BLaER1 treated with 17β-estradiol and CSF1 and Interleukin-3, amounts not matched to agents 10 nM and 100 nM (cell line): ENCODE measurements around the gene ITPR1.

ENCODE experiments used
- H3K27ac ChIP-seq, 11 experiments: shearing (Covaris generic); formaldehyde crosslinking; 2 replicates each; pipeline ENCODE4 v1.8.1; 2022
- H3K27me3 ChIP-seq, 11 experiments: shearing (Covaris generic); formaldehyde crosslinking; 2 replicates each; pipeline ENCODE4 v1.8.1; 2022
- H3K36me3 ChIP-seq, 11 experiments: shearing (Covaris generic); formaldehyde crosslinking; 2 replicates each; pipeline ENCODE4 v1.8.1; 2022
- H3K4me1 ChIP-seq, 10 experiments: shearing (Covaris generic); formaldehyde crosslinking; 2 replicates each; pipeline ENCODE4 v1.8.1; 2022
- H3K4me2 ChIP-seq, 11 experiments: shearing (Covaris generic); formaldehyde crosslinking; 2 replicates each; pipeline ENCODE4 v1.8.1; 2022
- H3K4me3 ChIP-seq, 10 experiments: shearing (Covaris generic); formaldehyde crosslinking; 2 replicates each; pipeline ENCODE4 v1.8.1; 2022
- H3K9ac ChIP-seq, 11 experiments: shearing (Covaris generic); formaldehyde crosslinking; 2 replicates each; pipeline ENCODE4 v1.8.1; 2022
- H3K9me3 ChIP-seq, 11 experiments: shearing (Covaris generic); formaldehyde crosslinking; replicated peaks in 1 of 11; 2 replicates each; pipeline ENCODE4 v1.8.1; 2022
- H4K20me1 ChIP-seq, 11 experiments: shearing (Covaris generic); formaldehyde crosslinking; 2 replicates each; pipeline ENCODE4 v1.8.1; 2022
- Cebpa-rat ChIP-seq, 11 experiments: shearing (Covaris generic); IDR thresholded peaks; 2 replicates each; pipeline ENCODE4 v1.8.1; 2022

ITPR1 gene

GRCh38 chr3:4831580-4831950 is 338.4 kb downstream of the ITPR1 start:
- H3K27ac ChIP-seq, result peak overlapping the region in 10 of 11 experiments; percentile 36 to 87 (median 69); a peak in 19 of 22 replicates
- no peaks in the 10 kb centered on the region for H3K9me3 ChIP-seq
- H3K9ac ChIP-seq, result peak overlapping the region; percentile 6 to 72 (median 46); a peak in 18 of 22 replicates
- peaks cover 63 to 88% (median 74%) of the 10 kb centered on the region in 10 experiments for H3K4me1 ChIP-seq
- peak overlapping the region; percentile 77 to 95 (median 84) for H3K4me2 ChIP-seq
- peaks cover 0 to 54% (median 7%) of the 10 kb centered on the region in 11 experiments; a peak in 13 of 22 replicates for H4K20me1 ChIP-seq
- H3K36me3 ChIP-seq, result peaks cover 0 to 6% (median 0%) of the 10 kb centered on the region in 11 experiments; a peak in 6 of 22 replicates
- H3K27me3 ChIP-seq, result peaks cover 17 to 54% (median 41%) of the 10 kb centered on the region in 11 experiments; a peak in 20 of 22 replicates
- H3K4me3 ChIP-seq, result peak overlapping the region in 3 of 10 experiments; percentile 8 to 35 (median 32); a peak in 5 of 20 replicates
- TF ChIP-seq Cebpa-rat (IDR thresholded peaks at IDR 0.05), result no peak

GRCh38 chr3:4833471-4833870 is 340.3 kb downstream of the ITPR1 start:
- Histone ChIP-seq H3K9ac (no peak overlapping the region), H3K36me3 (peaks cover 0 to 25% (median 18%) of the 10 kb centered on the region in 11 experiments; a peak in 16 of 22 replicates), H3K27me3 (peaks cover 12 to 37% (median 24%) of the 10 kb centered on the region in 11 experiments; a peak in 18 of 22 replicates), H3K4me2 (peak overlapping the region; percentile 29 to 77 (median 57); a peak in 20 of 22 replicates), H3K4me1 (peaks cover 51 to 69% (median 58%) of the 10 kb centered on the region in 10 experiments), H3K27ac (no peak overlapping the region), H3K4me3 (no peak overlapping the region), H3K9me3 (no peaks in the 10 kb centered on the region), H4K20me1 (peaks cover 0 to 38% (median 0%) of the 10 kb centered on the region in 11 experiments; a peak in 9 of 22 replicates)
- no peak for TF ChIP-seq Cebpa-rat (IDR thresholded peaks at IDR 0.05)

GRCh38 chr3:4834403-4834866 is 341.3 kb downstream of the ITPR1 start:
- TF ChIP-seq Cebpa-rat (IDR thresholded peaks at IDR 0.05), result no peak
- peaks cover 0 to 33% (median 0%) of the 10 kb centered on the region in 11 experiments; a peak in 8 of 22 replicates for H4K20me1 ChIP-seq

GRCh38 chr3:4835616-4836043 is 342.5 kb downstream of the ITPR1 start:
- Histone ChIP-seq H3K9ac (no peak overlapping the region), H3K4me3 (no peak overlapping the region)

More at GRCh38 chr3:4834403-4834866, 341.3 kb downstream of the ITPR1 start:
- peaks cover 5 to 29% (median 16%) of the 10 kb centered on the region in 11 experiments; a peak in 17 of 22 replicates for H3K27me3 ChIP-seq
- H3K27ac ChIP-seq, result no peak overlapping the region
- no peaks in the 10 kb centered on the region for H3K9me3 ChIP-seq
- H3K4me3 ChIP-seq, result no peak overlapping the region
- H3K9ac ChIP-seq, result no peak overlapping the region
- H3K36me3 ChIP-seq, result peaks cover 0 to 33% (median 18%) of the 10 kb centered on the region in 11 experiments; a peak in 16 of 22 replicates
- peak overlapping the region; percentile 29 to 77 (median 57) for H3K4me2 ChIP-seq
- H3K4me1 ChIP-seq, result peaks cover 48 to 66% (median 56%) of the 10 kb centered on the region in 10 experiments

GRCh38 chr3:4836516-4836915 is 343.4 kb downstream of the ITPR1 start:
- TF ChIP-seq Cebpa-rat (IDR thresholded peaks at IDR 0.05), result no peak
- Histone ChIP-seq H3K4me2 (no peak overlapping the region; a peak in 1 of 22 replicates), H3K4me1 (peaks cover 34 to 53% (median 42%) of the 10 kb centered on the region in 10 experiments), H3K36me3 (peaks cover 0 to 33% (median 18%) of the 10 kb centered on the region in 11 experiments; a peak in 16 of 22 replicates), H3K9me3 (no peaks in the 10 kb centered on the region), H4K20me1 (peaks cover 0 to 28% (median 0%) of the 10 kb centered on the region in 11 experiments; a peak in 8 of 22 replicates), H3K27me3 (peaks cover 4 to 26% (median 13%) of the 10 kb centered on the region in 11 experiments; a peak in 15 of 22 replicates), H3K9ac (no peak overlapping the region), H3K27ac (no peak overlapping the region), H3K4me3 (no peak overlapping the region)

More at GRCh38 chr3:4835616-4836043, 342.5 kb downstream of the ITPR1 start:
- peaks cover 0 to 33% (median 18%) of the 10 kb centered on the region in 11 experiments; a peak in 16 of 22 replicates for H3K36me3 ChIP-seq
- no peaks in the 10 kb centered on the region for H3K9me3 ChIP-seq
- peaks cover 0 to 33% (median 0%) of the 10 kb centered on the region in 11 experiments; a peak in 8 of 22 replicates for H4K20me1 ChIP-seq
- H3K4me1 ChIP-seq, result peaks cover 41 to 62% (median 50%) of the 10 kb centered on the region in 10 experiments
- peaks cover 4 to 25% (median 13%) of the 10 kb centered on the region in 11 experiments; a peak in 15 of 22 replicates for H3K27me3 ChIP-seq
- H3K27ac ChIP-seq, result no peak overlapping the region
- TF ChIP-seq Cebpa-rat (IDR thresholded peaks at IDR 0.05), result no peak
- H3K4me2 ChIP-seq, result peak overlapping the region; percentile 38 to 61 (median 53)

- Histone ChIP-seq H3K27me3 (peaks cover 0 to 26% (median 12%) of the 10 kb centered on the region in 11 experiments; a peak in 14 of 22 replicates), H4K20me1 (peaks cover 0 to 21% (median 0%) of the 10 kb centered on the region in 11 experiments; a peak in 7 of 22 replicates), H3K4me2 (no peak overlapping the region), H3K4me1 (peaks cover 25 to 43% (median 33%) of the 10 kb centered on the region in 10 experiments), H3K27ac (no peak overlapping the region), H3K9ac (no peak overlapping the region), H3K36me3 (peaks cover 0 to 33% (median 18%) of the 10 kb centered on the region in 11 experiments; a peak in 16 of 22 replicates), H3K4me3 (no peak overlapping the region), H3K9me3 (no peaks in the 10 kb centered on the region)
- TF ChIP-seq Cebpa-rat (IDR thresholded peaks at IDR 0.05), result no peak
Observed at GRCh38 chr3:4837374-4837930, 344.3 kb downstream of the ITPR1 start.

- no peak overlapping the region for H3K27ac ChIP-seq
- no peak overlapping the region for H3K4me3 ChIP-seq
- H3K4me1 ChIP-seq, result peaks cover 22 to 38% (median 26%) of the 10 kb centered on the region in 10 experiments
- H3K9ac ChIP-seq, result no peak overlapping the region
- H3K27me3 ChIP-seq, result peaks cover 0 to 16% (median under 1%) of the 10 kb centered on the region in 11 experiments; a peak in 9 of 22 replicates
- H3K9me3 ChIP-seq, result no peaks in the 10 kb centered on the region
- peak overlapping the region in 4 of 11 experiments; percentile 1 to 43 (median 12); a peak in 5 of 22 replicates for H3K4me2 ChIP-seq
- H4K20me1 ChIP-seq, result peaks cover 0 to 14% (median 0%) of the 10 kb centered on the region in 11 experiments; a peak in 6 of 22 replicates
- peaks cover 0 to 31% (median 16%) of the 10 kb centered on the region in 11 experiments; a peak in 16 of 22 replicates for H3K36me3 ChIP-seq
- TF ChIP-seq Cebpa-rat (IDR thresholded peaks at IDR 0.05), result no peak
Observed at GRCh38 chr3:4838621-4839022, 345.5 kb downstream of the ITPR1 start.

- Histone ChIP-seq H3K27ac (no peak overlapping the region), H3K36me3 (peaks cover 0 to 31% (median 15%) of the 10 kb centered on the region in 11 experiments; a peak in 16 of 22 replicates), H4K20me1 (peaks cover 0 to 7% (median 0%) of the 10 kb centered on the region in 11 experiments; a peak in 2 of 22 replicates), H3K9me3 (no peaks in the 10 kb centered on the region), H3K4me1 (peaks cover 15 to 31% (median 19%) of the 10 kb centered on the region in 10 experiments), H3K9ac (no peak overlapping the region), H3K27me3 (peaks cover 0 to 14% (median 0%) of the 10 kb centered on the region in 11 experiments; a peak in 5 of 22 replicates), H3K4me2 (peak overlapping the region in 2 of 11 experiments; percentile 6 to 19; a peak in 4 of 22 replicates), H3K4me3 (no peak overlapping the region)
- TF ChIP-seq Cebpa-rat (IDR thresholded peaks at IDR 0.05), result no peak
Observed at GRCh38 chr3:4839278-4839677, 346.1 kb downstream of the ITPR1 start.
